HEK293T (cell line): Measurements from ENCODE around the gene HDAC6.

Source experiments
- CTCF ChIA-PET: fragments of 350-600 bp; formaldehyde crosslinking; extraction: SDS; loops from one replicate; lab custom pipeline; 2021; ENCODE audit warnings: antibody characterized with exemption, inconsistent platforms; lab: Yijun Ruan, JAX
- POLR2A ChIA-PET: fragments of 350-600 bp; formaldehyde crosslinking; extraction: SDS; loops from one replicate; lab custom pipeline; 2020; ENCODE audit warnings: antibody characterized with exemption, inconsistent platforms; lab: Yijun Ruan, JAX
- DNase-seq: peaks from one replicate; pipeline ENCODE4 v3.0.0; 2012; ENCODE audit warnings: mixed read lengths; ENCODE audit errors: extremely low spot score
- ARNT ChIP-seq: fragments of 450-650 bp; IDR thresholded peaks from 2 replicates; pipeline ENCODE4 v1.6.1; 2017; ENCODE audit warnings: mild to moderate bottlenecking
- BHLHE40 ChIP-seq: fragments of 450-650 bp; IDR thresholded peaks from 2 replicates; pipeline ENCODE4 v1.6.1; 2016; ENCODE audit warnings: mild to moderate bottlenecking, moderate library complexity, borderline replicate concordance
- CTBP1 ChIP-seq: fragments of 450-650 bp; IDR thresholded peaks from 2 replicates; pipeline ENCODE4 v1.6.1; 2016; ENCODE audit warnings: borderline replicate concordance
- ELF4 ChIP-seq: fragments of 450-650 bp; IDR thresholded peaks from 2 replicates; pipeline ENCODE4 v1.6.1; 2017; ENCODE audit warnings: antibody characterized with exemption
- FOXA1 ChIP-seq: fragments of 450-650 bp; IDR thresholded peaks from 2 replicates; pipeline ENCODE4 v1.6.1; 2016; ENCODE audit warnings: mild to moderate bottlenecking
- FOXK2 ChIP-seq: fragments of 450-650 bp; IDR thresholded peaks from 2 replicates; pipeline ENCODE4 v1.6.1; 2016; ENCODE audit warnings: mild to moderate bottlenecking
- FOXM1 ChIP-seq: fragments of 450-650 bp; IDR thresholded peaks from 2 replicates; pipeline ENCODE4 v1.6.1; 2017; ENCODE audit warnings: mild to moderate bottlenecking, borderline replicate concordance
- HDGF ChIP-seq: fragments of 450-650 bp; IDR thresholded peaks from 2 replicates; pipeline ENCODE4 v1.6.1; 2017; ENCODE audit warnings: antibody characterized with exemption, borderline replicate concordance
- L3MBTL2 ChIP-seq: fragments of 450-650 bp; conservative IDR thresholded peaks from 2 replicates; pipeline ENCODE4 v1.6.1; 2016; ENCODE audit warnings: mild to moderate bottlenecking
- LEF1 ChIP-seq: fragments of 450-650 bp; IDR thresholded peaks from 2 replicates; pipeline ENCODE4 v1.6.1; 2017; ENCODE audit warnings: mild to moderate bottlenecking, borderline replicate concordance
- NFRKB ChIP-seq: fragments of 450-650 bp; IDR thresholded peaks from 2 replicates; pipeline ENCODE4 v1.6.1; 2016; ENCODE audit warnings: mild to moderate bottlenecking, moderate library complexity
- SP1 ChIP-seq: fragments of 450-650 bp; IDR thresholded peaks from 2 replicates; pipeline ENCODE4 v1.6.1; 2017
- SUZ12 ChIP-seq: fragments of 450-650 bp; IDR thresholded peaks from 2 replicates; pipeline ENCODE4 v1.6.1; 2016; ENCODE audit warnings: mild to moderate bottlenecking
- TARDBP ChIP-seq: fragments of 450-650 bp; IDR thresholded peaks from 2 replicates; pipeline ENCODE4 v1.6.1; 2016
- ZNF384 ChIP-seq: fragments of 450-650 bp; IDR thresholded peaks from 2 replicates; pipeline ENCODE4 v1.6.1; 2016
- TF ChIP-seq, protein P1 (sequence below): fragments of 450-650 bp; IDR thresholded peaks from 2 replicates; pipeline ENCODE4 v1.6.1; 2016

The HDAC6 gene

DNA sequence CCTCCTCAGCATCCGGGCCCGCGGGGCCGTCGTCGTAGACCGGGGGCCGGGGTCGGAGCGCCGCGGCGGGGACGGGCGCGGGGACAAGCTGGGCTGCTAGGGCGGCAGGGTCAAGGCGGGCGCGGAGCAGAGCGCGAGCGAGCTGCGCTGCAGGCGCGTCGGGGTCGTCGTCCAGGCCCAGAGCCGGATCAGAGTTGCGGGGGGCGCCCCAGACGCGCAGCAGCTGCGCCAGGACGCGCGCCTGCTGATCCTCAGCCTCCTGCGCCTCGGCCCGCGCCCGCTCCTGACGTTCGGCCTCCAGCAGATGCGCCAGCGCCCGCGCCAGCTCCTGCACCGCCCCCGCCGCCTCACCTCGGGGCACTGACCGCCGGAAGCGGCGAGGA, 30.0 kb downstream of the HDAC6 start:
- no peak for TF ChIP-seq FOXA1
- TF ChIP-seq TARDBP: no peak
- no peak for TF ChIP-seq FOXM1
- no peak for TF ChIP-seq LEF1
- TF ChIP-seq BHLHE40: no peak
- TF ChIP-seq, protein P1, sequence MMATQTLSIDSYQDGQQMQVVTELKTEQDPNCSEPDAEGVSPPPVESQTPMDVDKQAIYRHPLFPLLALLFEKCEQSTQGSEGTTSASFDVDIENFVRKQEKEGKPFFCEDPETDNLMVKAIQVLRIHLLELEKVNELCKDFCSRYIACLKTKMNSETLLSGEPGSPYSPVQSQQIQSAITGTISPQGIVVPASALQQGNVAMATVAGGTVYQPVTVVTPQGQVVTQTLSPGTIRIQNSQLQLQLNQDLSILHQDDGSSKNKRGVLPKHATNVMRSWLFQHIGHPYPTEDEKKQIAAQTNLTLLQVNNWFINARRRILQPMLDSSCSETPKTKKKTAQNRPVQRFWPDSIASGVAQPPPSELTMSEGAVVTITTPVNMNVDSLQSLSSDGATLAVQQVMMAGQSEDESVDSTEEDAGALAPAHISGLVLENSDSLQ: no peak
- TF ChIP-seq SUZ12: no peak
- TF ChIP-seq NFRKB: no peak
- TF ChIP-seq ELF4: no peak
- no peak for TF ChIP-seq L3MBTL2
- no peak for TF ChIP-seq HDGF
- no peak for TF ChIP-seq SP1
- no peak for TF ChIP-seq ZNF384
- no peak for TF ChIP-seq FOXK2
- no peak for DNase-seq
- CTCF ChIA-PET: no interaction called here
- POLR2A ChIA-PET: no interaction called here

DNA sequence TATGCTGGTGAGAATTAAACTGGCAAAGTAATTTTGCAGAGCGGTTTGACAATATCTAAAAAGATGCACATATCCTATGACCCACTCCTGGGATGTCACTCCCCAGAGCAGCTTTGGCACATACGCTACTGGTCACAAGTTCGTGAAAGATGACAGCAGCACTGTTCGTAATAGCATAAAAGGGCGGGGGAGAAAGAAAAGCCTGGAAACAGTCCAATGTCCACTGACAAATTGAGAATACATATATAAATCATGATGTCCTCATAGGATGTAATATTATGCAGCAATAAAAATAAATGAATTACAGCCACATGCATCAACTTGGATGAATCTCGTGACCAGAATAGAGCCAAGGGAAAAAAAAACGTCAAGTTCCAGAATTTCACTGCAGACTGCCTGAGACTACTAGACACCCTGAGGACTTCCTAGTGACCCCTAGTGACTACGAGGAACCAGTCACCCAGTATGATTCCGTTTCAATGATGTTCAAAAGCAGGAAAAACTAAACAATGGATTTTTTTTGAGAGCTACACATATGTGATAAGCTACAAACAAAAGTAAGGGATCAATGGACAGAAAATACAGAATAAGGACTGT, 31.8 kb downstream of the HDAC6 start:
- TF ChIP-seq HDGF: no peak
- TF ChIP-seq FOXM1: no peak
- no peak for TF ChIP-seq LEF1
- TF ChIP-seq CTBP1: no peak
- no peak for TF ChIP-seq BHLHE40
- no peak for TF ChIP-seq TARDBP
- TF ChIP-seq ZNF384: no peak
- no peak for TF ChIP-seq FOXK2
- no peak for TF ChIP-seq SUZ12
- TF ChIP-seq NFRKB: no peak
- TF ChIP-seq, protein P1: no peak
- TF ChIP-seq ARNT: no peak
- no peak for TF ChIP-seq ELF4
- no peak for TF ChIP-seq SP1
- TF ChIP-seq L3MBTL2: no peak
- TF ChIP-seq FOXA1: no peak
- CTCF ChIA-PET: no interaction called here
- no peak for DNase-seq
- POLR2A ChIA-PET: interaction anchor here (1.3 to 1.9 kb wide), 2 partner anchors 64 to 138 kb away, joined by 4 to 5 read pairs; partner anchors contain the start of genes PQBP1 and TIMM17B

DNA sequence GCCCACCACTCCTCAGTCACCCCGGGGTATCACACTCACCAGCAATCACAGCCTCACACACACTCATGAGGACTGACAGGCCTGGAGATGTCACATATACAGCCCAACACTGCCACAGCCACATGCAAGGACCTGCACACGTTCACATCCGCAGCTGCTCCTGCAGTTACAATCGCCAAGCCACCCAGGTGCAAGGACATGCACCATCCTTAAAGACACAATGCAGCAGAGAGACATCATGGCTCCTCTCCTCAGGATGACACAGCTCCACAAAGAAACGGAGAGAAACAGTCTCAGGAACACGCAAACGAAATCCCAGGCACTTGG, 32.5 kb downstream of the HDAC6 start:
- ChIA-PET POLR2A (interaction anchor here (0.9 to 1.9 kb wide), 3 partner anchors 9 to 139 kb away, joined by 3 to 5 read pairs (median 4); partner anchors contain the start of genes PQBP1 and TIMM17B), CTCF (no interaction called here)

DNA sequence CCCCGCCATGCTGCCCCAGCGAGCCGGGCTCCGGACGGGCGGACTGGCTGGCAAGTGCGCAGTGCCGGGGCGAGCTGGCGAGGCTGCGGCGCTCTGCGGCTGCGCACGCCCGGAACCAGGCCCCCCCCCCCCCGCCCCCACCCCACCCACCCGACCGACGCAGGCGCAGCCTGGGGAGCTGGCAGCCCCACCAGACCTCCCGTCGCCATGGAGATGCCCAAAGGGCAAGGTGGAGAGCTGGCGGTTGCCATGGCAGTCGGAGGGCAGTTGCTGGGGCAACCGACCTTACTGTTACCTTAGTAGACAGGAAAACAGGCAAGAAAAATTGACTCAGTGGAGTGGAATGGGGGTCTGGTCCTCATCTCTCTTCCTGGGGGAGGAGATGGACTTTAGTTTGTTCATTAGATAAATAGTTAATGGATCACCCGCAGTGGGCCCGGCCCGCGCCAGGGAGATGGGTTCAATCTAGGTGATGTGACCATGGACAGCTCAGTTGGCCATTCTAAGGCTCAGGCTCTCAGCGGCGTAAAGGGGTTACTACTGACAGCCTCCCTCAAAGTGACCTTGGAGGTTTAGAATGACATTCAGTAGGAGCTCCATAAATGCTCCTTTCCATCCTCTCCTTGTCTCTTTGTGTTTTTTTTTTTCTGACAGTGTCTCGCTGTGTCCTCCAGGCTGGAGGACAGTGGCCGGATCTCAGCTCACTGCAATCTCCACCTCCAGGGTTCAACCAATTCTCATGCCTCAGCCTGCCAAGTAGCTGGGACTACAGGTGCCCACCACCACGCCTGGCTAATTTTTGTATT, 33.9 kb downstream of the HDAC6 start, which contains the start of gene PCSK1N:
PCSK1N (minus strand) TSS at position 87 of the 806 bp plus-strand sequence; CDS start at position 9, 78 bp downstream.
- ChIA-PET POLR2A (interaction anchor here (0.7 to 1.3 kb wide), 4 partner anchors 11 to 98 kb away, joined by 3 to 6 read pairs (median 4); partner anchors contain the start of genes HDAC6, PQBP1 and TIMM17B), CTCF (no interaction called here)
- peak; percentile 68 for DNase-seq
- TF ChIP-seq NFRKB (no peak), FOXM1 (no peak), FOXA1 (no peak), BHLHE40 (no peak), ARNT (no peak), CTBP1 (no peak), ELF4 (no peak)

More for the DNA sequence above, 32.5 kb downstream of the HDAC6 start:
- DNase-seq: no peak
- TF ChIP-seq ZNF384 (no peak), ELF4 (no peak), HDGF (no peak), FOXM1 (no peak), CTBP1 (no peak), NFRKB (no peak), FOXA1 (no peak), TARDBP (no peak), ARNT (no peak), FOXK2 (no peak), SUZ12 (no peak), L3MBTL2 (no peak), SP1 (no peak), LEF1 (no peak), BHLHE40 (no peak)
- TF ChIP-seq, protein P1: no peak

DNA sequence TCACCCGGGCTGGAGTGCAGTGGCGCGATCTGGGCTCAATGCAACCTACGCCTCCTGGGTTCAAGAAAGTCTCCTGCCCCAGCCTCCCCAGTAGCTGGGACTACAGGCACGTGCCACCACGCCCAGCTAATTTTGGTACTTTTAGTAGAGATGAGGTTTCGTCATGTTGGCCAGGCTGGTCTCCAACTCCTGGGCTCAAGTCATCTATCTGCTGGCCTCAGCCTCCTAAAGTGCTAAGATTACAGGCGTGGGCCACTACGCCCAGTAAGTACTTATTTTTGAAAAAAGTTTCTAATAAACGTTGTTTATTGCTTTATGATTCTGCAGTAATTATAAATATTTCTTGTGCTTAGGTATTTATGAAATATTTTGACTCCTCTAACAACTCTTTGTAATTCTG, 37.8 kb downstream of the HDAC6 start:
- ChIA-PET CTCF (no interaction called here), POLR2A (no interaction called here)
- no peak for TF ChIP-seq ZNF384
- no peak for DNase-seq

DNA sequence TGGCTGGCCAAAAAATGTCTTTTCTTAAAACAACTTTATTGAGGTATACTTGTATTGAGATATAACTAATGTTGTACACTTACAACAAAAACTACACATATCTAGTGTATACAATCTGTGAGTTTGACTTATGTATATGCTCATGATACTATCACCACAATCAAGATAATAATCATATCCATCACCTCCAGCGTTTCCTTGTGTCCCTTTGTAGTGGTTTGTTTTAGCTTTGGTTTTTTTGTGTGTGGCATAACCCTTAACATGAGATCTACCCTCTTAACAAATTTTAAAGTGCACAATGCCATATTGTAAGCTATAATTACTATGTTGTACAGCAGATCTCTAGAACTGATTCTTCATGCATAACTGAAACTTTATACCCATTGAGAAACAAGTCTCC, 47.0 kb downstream of the HDAC6 start:
- DNase-seq: no peak
- no peak for TF ChIP-seq FOXM1
- no peak for TF ChIP-seq FOXA1
- ChIA-PET CTCF (no interaction called here), POLR2A (no interaction called here)
